Naive thymus-derived CD4-positive, alpha-beta T cell (primary cell): ENCODE measurements around the gene CIC. TPM values are rescaled to one million over a fixed set of nuclear protein-coding genes. Genes with fewer than 3 reads are reported as not detected.

ENCODE experiments used
- ATAC-seq: fragments of 150-1000 bp; cut with Tn5 transposase; 2 replicates; pipeline ENCODE4 v1.10.0; 2021; ENCODE audit warnings: mild to moderate bottlenecking, moderate library complexity
- CTCF ChIA-PET: fragments of 350-600 bp; sonication (Branson Sonifier 250); formaldehyde crosslinking; loops from one replicate; lab custom pipeline; 2021; ENCODE audit warnings: antibody characterized with exemption; lab: Charles Lee
- POLR2A ChIA-PET: fragments of 350-600 bp; sonication (Branson Sonifier 250); formaldehyde crosslinking; loops from one replicate; lab custom pipeline; 2021; ENCODE audit warnings: antibody characterized with exemption, inconsistent platforms; lab: Charles Lee
- DNase-seq, 9 donors: peaks; one replicate each; pipeline versions ENCODE4 v3.0.0 to v3.0.0-alpha.2; 2020 to 2022; ENCODE audit warnings: mixed read lengths in 1 of 9
- H3K27ac ChIP-seq: one replicate; pipeline ENCODE4 v1.7.0; 2013; ENCODE audit warnings: mild to moderate bottlenecking, low read depth, low read length, moderate library complexity
- H3K27me3 ChIP-seq, 2 donors: one replicate each; pipeline ENCODE4 v1.7.0; 2013; ENCODE audit warnings: low read length in 2 of 2, mild to moderate bottlenecking in 2 of 2, moderate library complexity in 2 of 2; ENCODE audit not compliant: control insufficient read depth in 2 of 2, insufficient read depth in 2 of 2
- H3K36me3 ChIP-seq, 3 experiments: 1 replicate in 2 of 3; 2 replicates in 1 of 3; pipeline ENCODE4 v1.7.0; 2013; ENCODE audit warnings: low read length in 3 of 3, mild to moderate bottlenecking in 3 of 3, moderate library complexity in 1 of 3; ENCODE audit not compliant: insufficient read depth in 3 of 3, control insufficient read depth in 2 of 3
- H3K4me1 ChIP-seq, 2 donors: one replicate each; pipeline ENCODE4 v1.7.0; 2013; ENCODE audit warnings: low read length in 2 of 2, mild to moderate bottlenecking in 2 of 2, moderate library complexity in 1 of 2; ENCODE audit not compliant: control insufficient read depth in 2 of 2, insufficient read depth in 2 of 2
- H3K4me3 ChIP-seq: 2 replicates; pipeline ENCODE4 v1.7.0; 2013; ENCODE audit warnings: mild to moderate bottlenecking, low read length
- H3K9me3 ChIP-seq, 3 experiments: 1 replicate in 2 of 3; 2 replicates in 1 of 3; pipeline ENCODE4 v1.7.0; 2013; ENCODE audit warnings: low read length in 3 of 3; ENCODE audit not compliant: control insufficient read depth in 2 of 3
- H3K27ac Mint-ChIP-seq, 9 donors: one replicate each; pipeline ENCODE4 v1.8.0; 2020 to 2022; ENCODE audit warnings: mixed read lengths in 9 of 9, mild to moderate bottlenecking in 8 of 9, moderate library complexity in 5 of 9, inconsistent platforms in 2 of 9
- H3K27me3 Mint-ChIP-seq, 5 donors: one replicate each; pipeline ENCODE4 v1.8.0; 2021 to 2022; ENCODE audit warnings: mixed read lengths in 5 of 5, mild to moderate bottlenecking in 1 of 5
- H3K36me3 Mint-ChIP-seq, 5 donors: one replicate each; pipeline ENCODE4 v1.8.0; 2020 to 2022; ENCODE audit warnings: mixed read lengths in 5 of 5, mild to moderate bottlenecking in 3 of 5, inconsistent platforms in 1 of 5
- H3K4me1 Mint-ChIP-seq, 7 donors: one replicate each; pipeline ENCODE4 v1.8.0; 2020 to 2022; ENCODE audit warnings: mixed read lengths in 7 of 7, mild to moderate bottlenecking in 3 of 7, inconsistent platforms in 1 of 7
- H3K4me3 Mint-ChIP-seq, 10 donors: one replicate each; pipeline ENCODE4 v1.8.0; 2020 to 2022; ENCODE audit warnings: mild to moderate bottlenecking in 10 of 10, mixed read lengths in 10 of 10, moderate library complexity in 6 of 10, inconsistent platforms in 2 of 10
- H3K9me3 Mint-ChIP-seq, 11 donors: one replicate each; pipeline ENCODE4 v1.8.0; 2020 to 2022; ENCODE audit warnings: mixed read lengths in 11 of 11, mild to moderate bottlenecking in 4 of 11, inconsistent platforms in 1 of 11, moderate library complexity in 1 of 11
- intact Hi-C, 2 donors: fragments of 100-400 bp; cut with micrococcal nuclease; formaldehyde crosslinking; loops; one replicate each; pipeline ENCODE4 v1.15.1; 2023
- polyA plus RNA-seq, 2 donors: library from polyadenylated mRNA; unstranded; fragments of 300-500 nt; fragmentation: Illumina TruSeq; gene quantifications; one replicate each; pipeline ENCODE4 v1.2.3, GENCODE V29; 2021
- total RNA-seq, 6 experiments: library from RNA in 5 of 6; stranded (reverse) in 5 of 6; gene quantifications; 1 replicate in 5 of 6; 2 replicates in 1 of 6; pipeline ENCODE4 v1.2.3 and lab custom pipeline; 2021 to 2026

CIC gene
- total and polyA plus RNA-seq, 7 experiments from 2014 or later: 1.5 to 134 (median 93.6) TPM

DNA sequence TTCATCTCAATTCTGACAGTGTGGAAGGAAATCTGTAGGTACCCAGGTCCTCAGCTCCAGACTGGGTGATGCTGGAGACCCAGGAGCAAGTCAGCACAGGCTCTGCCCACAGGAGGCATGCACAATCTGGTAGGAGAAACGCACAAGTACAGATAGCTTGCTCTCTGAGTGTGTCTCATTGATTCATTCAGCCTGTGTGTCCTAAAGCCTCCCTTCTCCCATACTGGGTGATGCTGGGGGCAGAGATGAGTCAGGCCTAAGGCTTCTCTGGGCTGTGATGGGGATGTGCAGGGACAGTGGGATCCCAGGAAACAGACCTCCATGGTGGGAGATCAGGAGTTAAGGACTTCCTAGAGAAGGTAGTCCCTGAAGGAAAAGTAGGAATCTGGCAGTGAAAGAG lies 42.2 kb upstream of the CIC start:
- no peak overlapping the region for H3K4me3 Mint-ChIP-seq
- peak overlapping the region in 2 of 9 donors; percentile 5 to 38 for H3K27ac Mint-ChIP-seq
- ChIA-PET POLR2A (interaction anchor here (0.7 kb wide), 1 partner anchor 53 kb away, joined by 3 read pairs; no protein-coding TSS in a partner anchor), CTCF (no interaction called here)
- Histone ChIP-seq H3K4me3 (no peak overlapping the region), H3K36me3 (peaks cover 4 to 78% (median 19%) of the 10 kb centered on the region in 3 experiments), H3K9me3 (no peaks in the 10 kb centered on the region), H3K27me3 (no peaks in the 10 kb centered on the region), H3K27ac (no peak overlapping the region), H3K4me1 (no peaks in the 10 kb centered on the region)
- peaks cover 21 to 43% (median 28%) of the 10 kb centered on the region in 7 donors for H3K4me1 Mint-ChIP-seq
- DNase-seq (no peak), ATAC-seq (no peak)
- no peaks in the 10 kb centered on the region for H3K9me3 Mint-ChIP-seq
- H3K27me3 Mint-ChIP-seq: no peaks in the 10 kb centered on the region
- peaks cover 3 to 36% (median 15%) of the 10 kb centered on the region in 5 donors for H3K36me3 Mint-ChIP-seq
- intact Hi-C loops: no loop called here

DNA sequence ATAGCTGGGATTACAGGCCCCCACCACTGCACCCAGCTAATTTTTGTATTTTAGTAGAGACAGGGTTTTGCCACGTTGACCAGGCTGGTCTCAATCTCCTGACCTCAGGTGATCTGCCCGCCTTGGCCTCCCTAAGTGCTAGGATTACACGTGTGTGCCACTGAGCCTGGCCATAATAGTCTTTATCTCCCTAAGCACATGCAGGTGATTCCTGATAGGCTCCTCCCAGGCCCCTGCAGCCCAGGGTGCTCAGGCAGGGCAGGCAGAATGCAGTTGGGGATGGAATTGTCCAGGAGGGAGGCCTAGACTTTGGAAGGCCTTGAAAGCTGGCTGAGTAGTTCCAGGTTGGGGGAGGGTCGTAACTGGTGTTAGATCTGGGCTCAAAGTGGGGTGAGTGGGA lies 40.4 kb upstream of the CIC start:
- no peaks in the 10 kb centered on the region for H3K27me3 Mint-ChIP-seq
- ChIA-PET CTCF (interaction anchor here (1.1 to 1.6 kb wide), 3 partner anchors 13 to 93 kb away, joined by 3 to 6 read pairs (median 5); no protein-coding TSS in a partner anchor), POLR2A (interaction anchor here (1.5 kb wide), 1 partner anchor 13 kb away, joined by 4 read pairs; no protein-coding TSS in a partner anchor)
- H3K4me3 ChIP-seq: no peak overlapping the region
- ATAC-seq (no peak), DNase-seq (no peak)
- peaks cover 13 to 35% (median 21%) of the 10 kb centered on the region in 7 donors for H3K4me1 Mint-ChIP-seq
- no peaks in the 10 kb centered on the region for H3K4me1 ChIP-seq
- no peaks in the 10 kb centered on the region for H3K9me3 Mint-ChIP-seq
- H3K36me3 ChIP-seq: peaks cover 8 to 95% (median 19%) of the 10 kb centered on the region in 3 experiments
- H3K27me3 ChIP-seq: no peaks in the 10 kb centered on the region
- H3K27ac ChIP-seq: no peak overlapping the region
- no peak overlapping the region for H3K4me3 Mint-ChIP-seq
- H3K36me3 Mint-ChIP-seq: peaks cover 3 to 37% (median 15%) of the 10 kb centered on the region in 5 donors
- intact Hi-C loops: no loop called here
- H3K9me3 ChIP-seq: no peaks in the 10 kb centered on the region
- peak overlapping the region in 5 of 9 donors; percentile 25 to 68 (median 33) for H3K27ac Mint-ChIP-seq

DNA sequence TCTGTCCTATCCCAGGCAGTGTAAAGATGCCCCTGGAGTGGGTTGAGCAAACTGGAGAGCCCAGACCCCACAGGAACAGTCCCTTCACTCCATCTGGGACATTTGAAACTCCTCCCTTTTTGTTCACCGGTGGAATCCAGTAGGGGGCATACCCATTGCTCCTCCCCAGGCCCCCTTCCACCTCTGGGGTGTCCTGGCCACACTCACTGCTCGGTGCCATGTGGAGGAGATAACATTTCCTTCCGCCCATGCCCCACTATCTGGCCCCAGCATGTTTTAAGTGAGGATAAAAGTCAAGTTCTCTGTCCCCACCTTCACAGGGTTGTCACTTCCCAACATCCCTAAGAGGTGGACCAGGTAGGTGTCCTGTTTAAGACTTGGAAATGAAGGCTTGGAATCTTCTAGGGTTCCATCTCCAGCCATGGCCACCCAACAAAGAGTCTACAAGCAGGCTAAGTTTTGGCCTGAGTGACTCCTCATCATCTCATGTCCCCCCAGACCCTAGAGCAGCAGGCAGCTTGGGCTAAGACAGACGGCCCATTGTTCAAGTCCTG lies 39.7 kb upstream of the CIC start:
- Histone ChIP-seq H3K4me3 (no peak overlapping the region), H3K27me3 (no peaks in the 10 kb centered on the region), H3K27ac (no peak overlapping the region), H3K9me3 (no peaks in the 10 kb centered on the region), H3K4me1 (no peaks in the 10 kb centered on the region), H3K36me3 (peaks cover 8 to 99% (median 19%) of the 10 kb centered on the region in 3 experiments)
- Mint-ChIP-seq H3K27me3 (no peaks in the 10 kb centered on the region), H3K36me3 (peaks cover 3 to 35% (median 15%) of the 10 kb centered on the region in 5 donors), H3K9me3 (no peaks in the 10 kb centered on the region), H3K27ac (peak overlapping the region in 8 of 9 donors; percentile 6 to 72 (median 46)), H3K4me3 (no peak overlapping the region), H3K4me1 (peaks cover 17 to 38% (median 21%) of the 10 kb centered on the region in 7 donors)
- DNase-seq: no peak
- ChIA-PET POLR2A (interaction anchor here (1.5 kb wide), 1 partner anchor 12 kb away, joined by 4 read pairs; no protein-coding TSS in a partner anchor), CTCF (interaction anchor here (0.7 to 1.6 kb wide), 4 partner anchors 47 to 122 kb away, joined by 3 to 6 read pairs (median 4); no protein-coding TSS in a partner anchor)
- ATAC-seq: no peak
- intact Hi-C loops: no loop called here

DNA sequence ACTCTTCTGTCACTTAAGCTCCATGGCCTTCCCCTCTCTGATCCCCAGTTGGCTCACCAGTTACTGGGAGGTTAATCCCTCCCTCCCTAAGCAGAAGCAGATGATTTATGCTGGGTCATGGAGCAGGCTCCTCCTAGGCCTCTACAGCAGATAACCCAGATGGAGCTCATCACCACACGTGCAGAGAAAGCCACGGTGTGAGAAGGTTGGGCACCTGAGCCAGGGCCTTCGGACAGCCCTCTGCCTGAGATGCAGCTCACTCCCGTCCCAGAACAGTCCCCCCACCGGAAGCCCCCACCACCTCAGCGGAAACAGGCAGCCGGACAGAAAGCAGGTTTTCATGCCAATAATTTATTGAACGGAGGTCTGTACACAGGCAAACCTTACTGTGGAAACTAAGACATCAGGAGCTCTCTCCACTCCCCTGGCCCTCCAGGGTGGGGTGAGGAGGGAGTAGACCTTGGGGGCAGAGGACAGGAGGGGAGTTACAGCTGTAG lies 39.1 kb upstream of the CIC start:
- Mint-ChIP-seq H3K27ac (peak overlapping the region in 7 of 9 donors; percentile 9 to 72 (median 50)), H3K27me3 (no peaks in the 10 kb centered on the region), H3K36me3 (peaks cover 3 to 33% (median 12%) of the 10 kb centered on the region in 5 donors), H3K9me3 (no peaks in the 10 kb centered on the region), H3K4me3 (no peak overlapping the region), H3K4me1 (peaks cover 17 to 38% (median 21%) of the 10 kb centered on the region in 7 donors)
- CTCF ChIA-PET: interaction anchor here (0.7 to 0.8 kb wide), 2 partner anchors 49 to 122 kb away, joined by 3 to 4 read pairs; no protein-coding TSS in a partner anchor
- intact Hi-C loops: no loop called here
- DNase-seq: no peak
- ATAC-seq: no peak
- Histone ChIP-seq H3K36me3 (peaks cover 8 to 99% (median 19%) of the 10 kb centered on the region in 3 experiments), H3K4me3 (no peak overlapping the region), H3K27ac (no peak overlapping the region), H3K9me3 (no peaks in the 10 kb centered on the region), H3K4me1 (no peaks in the 10 kb centered on the region), H3K27me3 (no peaks in the 10 kb centered on the region)
- POLR2A ChIA-PET: no interaction called here

DNA sequence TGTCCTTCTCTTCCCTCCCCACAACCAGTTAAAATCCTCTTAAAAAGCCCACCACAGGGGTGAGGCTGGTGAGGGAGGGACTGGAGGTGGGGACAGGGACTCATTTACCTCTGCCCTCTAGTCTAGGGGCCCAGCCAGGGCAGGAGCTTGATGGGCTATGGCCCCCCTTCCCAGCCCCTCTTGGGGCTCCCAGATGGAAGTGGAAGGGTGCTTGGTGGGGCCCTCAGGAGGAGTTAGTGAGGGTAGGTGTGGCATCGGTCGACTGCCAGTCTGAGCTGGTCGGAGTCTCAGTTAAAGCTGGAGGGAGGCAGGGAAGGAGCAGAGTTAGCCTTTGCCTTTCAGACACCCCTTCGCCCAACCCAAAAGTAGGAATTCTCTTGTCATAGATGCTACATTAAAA lies 38.5 kb upstream of the CIC start:
- Mint-ChIP-seq H3K36me3 (peaks cover 3 to 33% (median 10%) of the 10 kb centered on the region in 5 donors), H3K4me1 (peaks cover 17 to 43% (median 21%) of the 10 kb centered on the region in 7 donors), H3K27me3 (no peaks in the 10 kb centered on the region), H3K27ac (peak overlapping the region in 1 of 9 donors; percentile 28), H3K4me3 (no peak overlapping the region), H3K9me3 (no peaks in the 10 kb centered on the region)
- Histone ChIP-seq H3K27me3 (no peaks in the 10 kb centered on the region), H3K4me3 (no peak overlapping the region), H3K9me3 (no peaks in the 10 kb centered on the region), H3K27ac (no peak overlapping the region), H3K4me1 (no peaks in the 10 kb centered on the region), H3K36me3 (peaks cover 8 to 99% (median 24%) of the 10 kb centered on the region in 3 experiments)
- POLR2A ChIA-PET: no interaction called here
- CTCF ChIA-PET: interaction anchor here (0.6 kb wide), 1 partner anchor 128 kb away, joined by 4 read pairs; no protein-coding TSS in a partner anchor
- ATAC-seq (no peak), DNase-seq (no peak)
- intact Hi-C loops: no loop called here

DNA sequence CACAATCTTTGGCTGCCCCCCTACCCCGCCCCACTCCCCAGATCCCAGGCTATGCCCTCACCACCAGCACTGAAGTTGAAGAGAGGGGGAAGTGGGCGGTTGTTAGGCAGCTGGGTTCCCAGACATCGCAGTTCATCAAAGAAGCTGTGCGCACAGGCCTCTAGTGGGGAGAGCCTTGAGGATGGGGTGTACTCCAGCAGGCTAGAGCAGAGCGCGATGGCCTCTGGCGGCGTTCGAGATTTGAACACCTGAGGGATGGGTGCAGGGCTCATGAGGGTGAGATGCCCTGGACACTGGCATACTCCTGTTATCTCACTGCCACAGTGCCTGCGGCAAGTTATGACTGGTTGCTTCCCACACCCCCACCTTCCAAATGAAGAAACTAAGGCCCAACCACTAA lies 36.6 kb upstream of the CIC start:
- Mint-ChIP-seq H3K27ac (peak overlapping the region in 4 of 9 donors; percentile 4 to 45 (median 20)), H3K36me3 (peaks cover 0 to 32% (median 5%) of the 10 kb centered on the region in 5 donors), H3K4me1 (peaks cover 11 to 43% (median 18%) of the 10 kb centered on the region in 7 donors), H3K9me3 (no peaks in the 10 kb centered on the region), H3K27me3 (no peaks in the 10 kb centered on the region), H3K4me3 (no peak overlapping the region)
- Histone ChIP-seq H3K4me1 (no peaks in the 10 kb centered on the region), H3K4me3 (no peak overlapping the region), H3K27ac (no peak overlapping the region), H3K27me3 (no peaks in the 10 kb centered on the region), H3K36me3 (peaks cover 8 to 94% (median 19%) of the 10 kb centered on the region in 3 experiments), H3K9me3 (no peaks in the 10 kb centered on the region)
- no peak for ATAC-seq
- intact Hi-C loops: no loop called here
- ChIA-PET CTCF (no interaction called here), POLR2A (interaction anchor here (1.0 to 2.6 kb wide), 4 partner anchors 8 to 12 kb away, joined by 3 to 8 read pairs (median 4); partner anchors contain the start of genes GSK3A and ZNF526)
- DNase-seq: no peak
